WTC11 (cell line): ENCODE results near the gene TSC22D3. TPM values are rescaled to one million over a fixed set of nuclear protein-coding genes. Genes with fewer than 3 reads are reported as not detected.

Experiments used
- ATAC-seq: fragments of 200-7000 bp; cut with Tn5 transposase; 2 replicates; pipeline ENCODE4 v1.10.0; 2021; ENCODE audit warnings: mild to moderate bottlenecking, moderate library complexity
- CTCF ChIA-PET: fragments of 300-600 bp; sonication (Branson Sonifier 250); formaldehyde crosslinking; loops from one replicate; lab custom pipeline; 2021; ENCODE audit warnings: antibody characterized with exemption; lab: Charles Lee
- POLR2A ChIA-PET: fragments of 350-600 bp; sonication (Branson Sonifier 250); formaldehyde crosslinking; loops from one replicate; lab custom pipeline; 2021; ENCODE audit warnings: antibody characterized with exemption; lab: Charles Lee
- DNase-seq: peaks from one replicate; pipeline ENCODE4 v3.0.0; 2021; ENCODE audit warnings: low spot score
- H3K27ac Mint-ChIP-seq: 2 replicates; pipeline ENCODE4 v1.8.0; 2021; ENCODE audit warnings: mixed read lengths
- H3K27me3 Mint-ChIP-seq: 2 replicates; pipeline ENCODE4 v1.8.0; 2021; ENCODE audit warnings: low read depth, mild to moderate bottlenecking, moderate library complexity, mixed read lengths
- H3K36me3 Mint-ChIP-seq: 2 replicates; pipeline ENCODE4 v1.8.0; 2021; ENCODE audit warnings: mixed read lengths
- H3K4me1 Mint-ChIP-seq: 2 replicates; pipeline ENCODE4 v1.8.0; 2022; ENCODE audit warnings: mixed read lengths
- H3K4me3 Mint-ChIP-seq: 2 replicates; pipeline ENCODE4 v1.8.0; 2021; ENCODE audit warnings: mild to moderate bottlenecking, moderate library complexity, mixed read lengths
- H3K9me3 Mint-ChIP-seq: 2 replicates; pipeline ENCODE4 v1.8.0; 2021; ENCODE audit warnings: mixed read lengths
- ATF1 ChIP-seq: sonication (generic); formaldehyde crosslinking; IDR thresholded peaks from 2 replicates; pipeline ENCODE4 v1.8.1; 2023; ENCODE audit warnings: mild to moderate bottlenecking, moderate library complexity, missing genetic modification reagents
- ATF6 ChIP-seq: sonication (generic); formaldehyde crosslinking; IDR thresholded peaks from 2 replicates; pipeline ENCODE4 v1.8.1; 2023; ENCODE audit warnings: mild to moderate bottlenecking, missing genetic modification reagents
- ELF4 ChIP-seq: sonication (generic); formaldehyde crosslinking; IDR thresholded peaks from 2 replicates; pipeline ENCODE4 v1.8.1; 2022; ENCODE audit warnings: low read depth, mild to moderate bottlenecking, moderate library complexity, missing genetic modification reagents
- FOXP4 ChIP-seq: sonication (generic); formaldehyde crosslinking; IDR thresholded peaks from 2 replicates; pipeline ENCODE4 v1.8.0; 2022; ENCODE audit warnings: mild to moderate bottlenecking, missing genetic modification reagents
- JUN ChIP-seq: sonication (generic); formaldehyde crosslinking; IDR thresholded peaks from 2 replicates; pipeline ENCODE4 v1.8.0; 2023; ENCODE audit warnings: mild to moderate bottlenecking, missing genetic modification reagents
- MYBL2 ChIP-seq: sonication (generic); formaldehyde crosslinking; IDR thresholded peaks from 2 replicates; pipeline ENCODE4 v1.8.1; 2023; ENCODE audit warnings: mild to moderate bottlenecking, moderate library complexity, missing genetic modification reagents
- NFATC4 ChIP-seq: fragments of 250-450 bp; sonication (Bioruptor Pico); IDR thresholded peaks from 2 replicates; pipeline ENCODE4 v1.9.0; 2021; ENCODE audit warnings: mild to moderate bottlenecking
- NFYB ChIP-seq: sonication (generic); formaldehyde crosslinking; conservative IDR thresholded peaks from 2 replicates; pipeline ENCODE4 v1.8.0; 2022; ENCODE audit warnings: low read depth, missing genetic modification reagents
- NR2C2 ChIP-seq: sonication (generic); formaldehyde crosslinking; IDR thresholded peaks from 2 replicates; pipeline ENCODE4 v1.8.0; 2022; ENCODE audit warnings: mild to moderate bottlenecking, missing genetic modification reagents
- NR3C1 ChIP-seq: sonication (generic); formaldehyde crosslinking; conservative IDR thresholded peaks from 2 replicates; pipeline ENCODE4 v1.8.1; 2023; ENCODE audit warnings: low read depth, mild to moderate bottlenecking, missing genetic modification reagents
- PRDM15 ChIP-seq: sonication (generic); formaldehyde crosslinking; IDR thresholded peaks from 2 replicates; pipeline ENCODE4 v1.8.0; 2022; ENCODE audit warnings: missing genetic modification reagents
- RELA ChIP-seq: sonication (generic); formaldehyde crosslinking; IDR thresholded peaks from 2 replicates; pipeline ENCODE4 v1.8.1; 2022; ENCODE audit warnings: missing genetic modification reagents, mild to moderate bottlenecking, borderline replicate concordance
- SMAD3 ChIP-seq: sonication (generic); formaldehyde crosslinking; IDR thresholded peaks from 2 replicates; pipeline ENCODE4 v1.8.0; 2022; ENCODE audit warnings: missing genetic modification reagents, mild to moderate bottlenecking, borderline replicate concordance
- ZBTB21 ChIP-seq: sonication (generic); formaldehyde crosslinking; IDR thresholded peaks from 2 replicates; pipeline ENCODE4 v1.8.1; 2023; ENCODE audit warnings: mild to moderate bottlenecking, missing genetic modification reagents, borderline replicate concordance
- ZMAT4 ChIP-seq: fragments of 250-450 bp; sonication (Bioruptor Pico); IDR thresholded peaks from 2 replicates; pipeline ENCODE4 v1.9.0; 2021; ENCODE audit warnings: mild to moderate bottlenecking
- ZNF219 ChIP-seq: sonication (generic); formaldehyde crosslinking; IDR thresholded peaks from 2 replicates; pipeline ENCODE4 v1.8.0; 2023; ENCODE audit warnings: missing genetic modification reagents, mild to moderate bottlenecking, borderline replicate concordance
- ZNF232 ChIP-seq: sonication (generic); formaldehyde crosslinking; IDR thresholded peaks from 2 replicates; pipeline ENCODE4 v1.8.0; 2022; ENCODE audit warnings: mild to moderate bottlenecking, missing genetic modification reagents
- ZNF263 ChIP-seq: sonication (generic); formaldehyde crosslinking; IDR thresholded peaks from 2 replicates; pipeline ENCODE4 v1.8.1; 2022; ENCODE audit warnings: low read depth, mild to moderate bottlenecking, moderate library complexity, missing genetic modification reagents
- ZNF317 ChIP-seq: sonication (generic); formaldehyde crosslinking; IDR thresholded peaks from 2 replicates; pipeline ENCODE4 v1.8.1; 2023; ENCODE audit warnings: low read depth, mild to moderate bottlenecking, moderate library complexity, missing genetic modification reagents, borderline replicate concordance
- ZNF416 ChIP-seq: fragments of 250-450 bp; sonication (Bioruptor Pico); IDR thresholded peaks from 2 replicates; pipeline ENCODE4 v1.9.0; 2021; ENCODE audit warnings: mild to moderate bottlenecking, inconsistent platforms
- ZNF423 ChIP-seq: fragments of 250-450 bp; sonication (Bioruptor Pico); IDR thresholded peaks from 2 replicates; pipeline ENCODE4 v2.1.2; 2022; ENCODE audit warnings: mild to moderate bottlenecking, moderate library complexity
- ZNF425 ChIP-seq: fragments of 250-450 bp; sonication (Bioruptor Pico); conservative IDR thresholded peaks from 2 replicates; pipeline ENCODE4 v1.9.0; 2021; ENCODE audit warnings: mild to moderate bottlenecking
- ZNF671 ChIP-seq: fragments of 250-450 bp; sonication (Bioruptor Pico); IDR thresholded peaks from 2 replicates; pipeline ENCODE4 v1.8.0; 2021; ENCODE audit warnings: mild to moderate bottlenecking
- total RNA-seq: library from RNA; stranded (reverse); gene quantifications from 3 replicates; pipeline ENCODE4 v1.2.3, GENCODE V29; 2021

TSC22D3 gene
- total RNA-seq, 1 experiment from 2014 or later = 15.7 TPM

- no peak for TF ChIP-seq ZNF425
- no peak for TF ChIP-seq RELA
- no peak for TF ChIP-seq JUN (CRISPR knock-in tag)
- no peak for TF ChIP-seq ELF4 (CRISPR knock-in tag)
- TF ChIP-seq NFYB = no peak
- no peak for TF ChIP-seq ZBTB21 (CRISPR knock-in tag)
- no peak for TF ChIP-seq FOXP4 (CRISPR knock-in tag)
- no peak for TF ChIP-seq NFATC4
- no peak for TF ChIP-seq NR3C1
- TF ChIP-seq ZNF317 (CRISPR knock-in tag) = no peak
These were observed 25.3 kb downstream of the TSC22D3 start (continued) for GRCh38 chrX:107750263-107750662.

- no peak for ATAC-seq
- Mint-ChIP-seq H3K36me3 (no peaks in the 10 kb centered on the region), H3K4me1 (peaks cover 33% of the 10 kb centered on the region), H3K4me3 (no peak overlapping the region), H3K9me3 (no peaks in the 10 kb centered on the region), H3K27ac (no peak overlapping the region), H3K27me3 (no peaks in the 10 kb centered on the region; the same call in none of the 2 replicates)
- ChIA-PET POLR2A (no interaction called here), CTCF (no interaction called here)
- TF ChIP-seq ZNF423 (CRISPR knock-in tag) (no peak), ATF1 (CRISPR knock-in tag) (no peak), ZNF671 (CRISPR knock-in tag) (no peak), NR2C2 (CRISPR knock-in tag) (no peak), ZNF416 (CRISPR knock-in tag) (no peak), ZNF219 (CRISPR knock-in tag) (no peak), ATF6 (CRISPR knock-in tag) (no peak), SMAD3 (CRISPR knock-in tag) (no peak), PRDM15 (CRISPR knock-in tag) (no peak), NR3C1 (no peak), ZNF232 (CRISPR knock-in tag) (no peak), ZMAT4 (no peak), ZNF263 (no peak), MYBL2 (CRISPR knock-in tag) (no peak)
- DNase-seq = no peak
These were observed 27.1 kb downstream of the TSC22D3 start for GRCh38 chrX:107748506-107748905.
